Smooth muscle cell (in vitro differentiated cells): ENCODE measurements around the gene LRRK1. TPM values are rescaled to one million over a fixed set of nuclear protein-coding genes. Genes with fewer than 3 reads are reported as not detected.
A peak's percentile ranks its signal among the peaks of the same experiment; 100 is the strongest.

Experiments
- DNase-seq: peaks from one replicate; lab custom pipeline; 2025; ENCODE audit not compliant: unreplicated experiment; lab: John Stamatoyannopoulos, UW
- H2AFZ ChIP-seq: fragments of 200-600 bp; sonication (generic); 2 replicates; pipeline ENCODE4 v1.6.0; 2016; ENCODE audit warnings: antibody characterized with exemption, low read depth, mild to moderate bottlenecking
- H3F3A ChIP-seq: fragments of 200-600 bp; sonication (generic); 2 replicates; pipeline ENCODE4 v1.6.0; 2017; ENCODE audit warnings: antibody characterized with exemption, low read depth
- H3K27ac ChIP-seq: fragments of 200-600 bp; sonication (generic); 2 replicates; pipeline ENCODE4 v1.5.1; 2016; ENCODE audit warnings: low read depth, mild to moderate bottlenecking
- H3K27me3 ChIP-seq: fragments of 200-600 bp; sonication (generic); 2 replicates; pipeline ENCODE4 v1.6.1; 2016; ENCODE audit warnings: low read depth, mild to moderate bottlenecking
- H3K36me3 ChIP-seq: fragments of 200-600 bp; sonication (generic); 2 replicates; pipeline ENCODE4 v1.5.1; 2016; ENCODE audit warnings: low read depth
- H3K4me1 ChIP-seq: fragments of 200-600 bp; sonication (generic); 2 replicates; pipeline ENCODE4 v1.5.1; 2016; ENCODE audit warnings: low read depth
- H3K4me2 ChIP-seq: fragments of 200-600 bp; sonication (generic); 2 replicates; pipeline ENCODE4 v1.6.0; 2016; ENCODE audit warnings: mild to moderate bottlenecking
- H3K4me3 ChIP-seq: fragments of 200-600 bp; sonication (generic); 2 replicates; pipeline ENCODE4 v1.5.1; 2016; ENCODE audit warnings: mild to moderate bottlenecking
- H3K79me2 ChIP-seq: fragments of 200-600 bp; sonication (generic); 2 replicates; pipeline ENCODE4 v1.6.0; 2016; ENCODE audit warnings: low read depth, mild to moderate bottlenecking
- H3K9ac ChIP-seq: fragments of 200-600 bp; sonication (generic); 2 replicates; pipeline ENCODE4 v1.6.0; 2016; ENCODE audit warnings: low read depth
- H3K9me3 ChIP-seq: fragments of 200-600 bp; sonication (generic); replicated peaks from 2 replicates; pipeline ENCODE4 v1.5.1; 2016; ENCODE audit warnings: low read depth
- H4K20me1 ChIP-seq: fragments of 200-600 bp; sonication (generic); 2 replicates; pipeline ENCODE4 v1.6.0; 2016; ENCODE audit warnings: low read depth
- CTCF ChIP-seq: fragments of 200-600 bp; sonication (generic); IDR thresholded peaks from 2 replicates; pipeline ENCODE4 v1.5.1; 2017; ENCODE audit warnings: borderline replicate concordance, mild to moderate bottlenecking, antibody characterized with exemption; ENCODE audit not compliant: insufficient read depth, poor library complexity, severe bottlenecking
- WGBS: methylation state at CpG from one replicate; pipeline ENCODE4 v1.1.7; 2016; ENCODE audit warnings: low lambda C conversion rate; 5-methylcytosine and 5-hydroxymethylcytosine counted together
- polyA plus RNA-seq: library from polyadenylated mRNA; unstranded; fragments of >200 nt; fragmentation: Nextera tagmentation; extraction: Ambion mirVana; gene quantifications from 2 replicates; pipeline ENCODE4 v1.2.1, GENCODE V29; 2016
- total RNA-seq: library from RNA; depleted of rRNA; stranded (reverse); fragments of >200 nt; gene quantifications from 2 replicates; pipeline ENCODE4 v1.2.3, GENCODE V29; 2014

Gene LRRK1
- total and polyA plus RNA-seq, 2 experiments from 2014 or later = 1.1 to 1.6 TPM

- Histone ChIP-seq H3K9me3 (no peaks in the 10 kb centered on the region), H3K79me2 (no peaks in the 10 kb centered on the region), H3F3A (no peaks in the 10 kb centered on the region), H3K27me3 (peaks cover 3% of the 10 kb centered on the region), H3K9ac (no peak overlapping the region), H3K4me3 (no peak overlapping the region), H2AFZ (no peak overlapping the region), H3K4me1 (no peaks in the 10 kb centered on the region), H3K36me3 (no peaks in the 10 kb centered on the region), H4K20me1 (no peaks in the 10 kb centered on the region), H3K27ac (no peak overlapping the region), H3K4me2 (no peak overlapping the region)
- DNase-seq = no peak
- TF ChIP-seq CTCF = no peak
- 87% methylated on average over 9 of the region's 9 CpGs for WGBS
Measured at GRCh38 chr15:100900795-100901169, 18.4 kb upstream of the LRRK1 start.

- Histone ChIP-seq H3K4me1 (no peaks in the 10 kb centered on the region), H3F3A (no peaks in the 10 kb centered on the region), H3K27ac (no peak overlapping the region), H3K9ac (no peak overlapping the region), H3K4me3 (no peak overlapping the region), H3K9me3 (no peaks in the 10 kb centered on the region), H3K4me2 (no peak overlapping the region), H4K20me1 (no peaks in the 10 kb centered on the region), H3K36me3 (no peaks in the 10 kb centered on the region), H3K79me2 (no peaks in the 10 kb centered on the region), H3K27me3 (peaks cover 3% of the 10 kb centered on the region), H2AFZ (no peak overlapping the region)
- no peak for DNase-seq
- no peak for TF ChIP-seq CTCF
- 94% methylated on average over 3 of the region's 3 CpGs for WGBS
Measured at GRCh38 chr15:100901296-100901695, 17.9 kb upstream of the LRRK1 start.

GRCh38 chr15:100901702-100902435 is 17.3 kb upstream of the LRRK1 start:
- H3K9ac ChIP-seq = no peak overlapping the region
- WGBS = 79% methylated on average over 14 of the region's 14 CpGs

More at GRCh38 chr15:100901702-100902435, 17.3 kb upstream of the LRRK1 start:
- no peak overlapping the region for H3K4me3 ChIP-seq
- H4K20me1 ChIP-seq = no peaks in the 10 kb centered on the region
- no peaks in the 10 kb centered on the region for H3F3A ChIP-seq
- H3K36me3 ChIP-seq = no peaks in the 10 kb centered on the region
- no peak for DNase-seq
- no peak overlapping the region for H2AFZ ChIP-seq
- H3K79me2 ChIP-seq = no peaks in the 10 kb centered on the region
- no peaks in the 10 kb centered on the region for H3K9me3 ChIP-seq
- H3K4me1 ChIP-seq = no peaks in the 10 kb centered on the region
- TF ChIP-seq CTCF = no peak
- peak overlapping the region; percentile 14 for H3K27ac ChIP-seq
- no peak overlapping the region for H3K4me2 ChIP-seq
- peaks cover 3% of the 10 kb centered on the region for H3K27me3 ChIP-seq
